ENCODE data around the gene MZB1. TPM values are rescaled to one million over a fixed set of nuclear protein-coding genes. Genes with fewer than 3 reads are reported as not detected.
A peak's percentile ranks its signal among the peaks of the same experiment; 100 is the strongest.

The MZB1 gene
- total and polyA plus RNA-seq, 2 of the 8 experiments (the other 6 are each of a cell fraction or from before 2014, with no cell fraction given): 0.39 to 0.47 TPM

GRCh38 chr5:139368613-139369012 is 21.1 kb downstream of the MZB1 start:
- Histone ChIP-seq H2BK20ac (ENCODE audit: low read length) (no peak overlapping the region), H3K36me3 (ENCODE audit: control insufficient read depth in 2 of 4, insufficient read depth in 4 of 4, low read length in 3 of 4) (peaks cover 17 to 70% (median 47%) of the 10 kb centered on the region in 4 experiments), H3K27ac (ENCODE audit: low read depth, low read length) (no peak overlapping the region), H3K4me1 (replicated peaks in 1 of 4; ENCODE audit: control insufficient read depth in 3 of 4, insufficient read depth in 4 of 4, low read length in 3 of 4) (no peaks in the 10 kb centered on the region), H3K18ac (ENCODE audit: extremely low read depth, low read length) (no peak overlapping the region), H3K56ac (replicated peaks; ENCODE audit: insufficient read length, low read depth, low read length) (no peak overlapping the region), H3K79me2 (ENCODE audit: control insufficient read depth in 1 of 2, insufficient read depth in 2 of 2, low read length in 2 of 2) (no peaks in the 10 kb centered on the region; a peak in 1 of 4 replicates), H3K4ac (replicated peaks; ENCODE audit: insufficient read length, low read depth, low read length) (no peak overlapping the region), H3K27me3 (replicated peaks in 1 of 4; ENCODE audit: control insufficient read depth in 3 of 4, extremely low read depth in 1 of 4, insufficient read depth in 3 of 4, low read length in 3 of 4) (no peaks in the 10 kb centered on the region), H2AK5ac (ENCODE audit: low read depth, low read length) (no peak overlapping the region), H3K4me3 (ENCODE audit: extremely low read depth in 1 of 4, insufficient read depth in 2 of 4, low read depth in 3 of 4, low read length in 4 of 4) (no peak overlapping the region), H3K4me2 (ENCODE audit: insufficient read depth in 1 of 2, low read depth in 2 of 2, low read length in 2 of 2) (no peak overlapping the region), H3K23ac (ENCODE audit: insufficient read length) (no peak overlapping the region), H2BK5ac (ENCODE audit: low read depth, low read length) (no peak overlapping the region), H4K8ac (ENCODE audit: extremely low read depth, insufficient read depth, low read length) (no peak overlapping the region), H3K14ac (ENCODE audit: insufficient read length) (no peak overlapping the region), H3K9me3 (ENCODE audit: insufficient read depth in 2 of 2, low read depth in 1 of 2, low read length in 1 of 2) (no peaks in the 10 kb centered on the region), H4K20me1 (replicated peaks in 1 of 2; ENCODE audit: control insufficient read depth in 1 of 2, insufficient read depth in 2 of 2, low read length in 2 of 2) (peaks cover 0 to 3% of the 10 kb centered on the region in 2 experiments), H4K91ac (replicated peaks; ENCODE audit: insufficient read length, low read length) (no peak overlapping the region), H3K23me2 (ENCODE audit: low read depth, low read length) (no peaks in the 10 kb centered on the region), H2AFZ (ENCODE audit: low read length) (no peak overlapping the region), H2BK120ac (replicated peaks; ENCODE audit: low read depth, low read length) (no peak overlapping the region), H2BK12ac (ENCODE audit: low read depth, low read length) (no peak overlapping the region), H3K9ac (replicated peaks in 1 of 4; ENCODE audit: extremely low read depth in 1 of 4, low read depth in 3 of 4, low read length in 3 of 4) (no peak overlapping the region), H3K79me1 (ENCODE audit: low read depth, low read length) (no peaks in the 10 kb centered on the region; the same call in 1 of the 2 replicates), H4K5ac (ENCODE audit: insufficient read length, low read depth, low read length) (no peak overlapping the region), H2BK15ac (ENCODE audit: low read length) (no peak overlapping the region)
- FAIRE-seq: no peak
- ChIA-PET CTCF (ENCODE audit: partially characterized antibody) (interaction anchor here (0.6 to 1.7 kb wide), 9 partner anchors 11 to 718 kb away, joined by 3 to 6 read pairs (median 3); no protein-coding TSS in a partner anchor), POLR2A (ENCODE audit: partially characterized antibody) (interaction anchor here (0.6 to 1.8 kb wide), 11 partner anchors 8 to 122 kb away, joined by 3 to 7 read pairs (median 4); no protein-coding TSS in a partner anchor)
- no peak for TF ChIP-seq TEAD4 (IDR thresholded peaks at IDR 0.05; ENCODE audit: low read depth, low read length)
- TF ChIP-seq RAD21 (IDR thresholded peaks at IDR 0.05 in 1 of 2, conservative IDR thresholded peaks at IDR 0.05 in 1 of 2; ENCODE audit: low read depth in 2 of 2, low read length in 2 of 2): peak; percentile 30 to 32; a peak in 3 of 4 replicates
- 88% methylated on average over 2 of the region's 2 CpGs; no CpG with 5 or more reads in 1 of the 2 experiments for WGBS, 2 experiments (ENCODE audit: extremely low coverage in 1 of 2, insufficient coverage in 1 of 2, insufficient read length in 1 of 2, insufficient replicate concordance in 2 of 2, low coverage in 1 of 2, low lambda C conversion rate in 2 of 2, missing lambda C conversion rate in 1 of 2)
- DNase-seq (ENCODE audit: low read depth in 1 of 2, low spot score in 2 of 2): no peak
